ENCODE results near the gene RAD50. TPM values are rescaled to one million over a fixed set of nuclear protein-coding genes. Genes with fewer than 3 reads are reported as not detected.

The RAD50 gene
- polyA plus RNA-seq, 1 of the 3 experiments (the other 2 are of a cell fraction) = 20.0 TPM

DNA sequence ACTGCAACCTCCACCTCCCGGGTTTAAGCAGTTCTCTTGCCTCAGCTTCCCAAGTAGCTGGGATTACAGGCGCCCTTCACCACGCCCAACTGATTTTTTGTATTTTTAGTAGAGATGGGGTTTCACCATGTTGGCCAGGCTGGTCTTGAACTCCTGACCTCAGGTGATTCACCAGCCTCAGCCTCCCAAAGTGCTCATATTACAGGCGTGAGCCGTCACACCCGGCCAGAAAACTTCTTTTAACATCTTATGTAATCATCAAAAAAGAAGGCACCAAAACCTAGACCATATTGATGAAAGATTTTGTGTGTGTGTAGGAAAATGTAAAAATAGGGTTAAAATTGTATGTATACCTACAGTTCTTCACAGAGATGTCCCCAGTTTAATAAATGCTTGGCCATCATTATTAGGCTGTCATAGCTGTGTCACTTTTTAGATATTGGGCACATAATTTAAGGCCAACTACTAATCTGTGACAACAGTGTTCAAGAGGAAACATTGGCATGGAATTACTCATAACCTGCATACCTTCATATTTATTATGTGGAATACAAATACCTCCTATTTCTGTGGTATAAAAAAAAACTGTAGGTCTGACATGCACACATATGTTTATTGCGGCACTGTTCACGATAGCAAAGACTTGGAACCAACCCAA, 44.4 kb downstream of the RAD50 start:
- no peak overlapping the region for H3K4me3 ChIP-seq (ENCODE audit: low read depth in 2 of 2, low read length in 1 of 2)
- peaks cover 61 to 64% of the 10 kb centered on the region in 2 experiments for H3K36me3 ChIP-seq (replicated peaks in 1 of 2; ENCODE audit: control insufficient read depth in 1 of 2, insufficient read depth in 2 of 2, low read length in 1 of 2)
- no peaks in the 10 kb centered on the region for H3K27me3 ChIP-seq (ENCODE audit: insufficient read depth)
- no peaks in the 10 kb centered on the region for H3K9me3 ChIP-seq
- no peaks in the 10 kb centered on the region for H3K9me2 ChIP-seq
- no peak overlapping the region for H3K9ac ChIP-seq
- no peaks in the 10 kb centered on the region for H3F3A ChIP-seq (replicated peaks; ENCODE audit: insufficient read depth)
- ChIA-PET POLR2A (no interaction called here), CTCF (no interaction called here)
- no peaks in the 10 kb centered on the region for H4K20me1 ChIP-seq (ENCODE audit: insufficient read depth)
- no peak overlapping the region for H3K27ac ChIP-seq (ENCODE audit: low read depth in 2 of 2, low read length in 1 of 2)
- no peak for DNase-seq
- no peak for TF ChIP-seq TCF12 (IDR thresholded peaks at IDR 0.05)
- no peak for TF ChIP-seq MXI1 (IDR thresholded peaks at IDR 0.05; ENCODE audit: low read depth, low read length)
- no peak for TF ChIP-seq GABPA (IDR thresholded peaks at IDR 0.05; ENCODE audit: low read depth)
- no peak for TF ChIP-seq ELF1 (IDR thresholded peaks at IDR 0.05)
- no peak for TF ChIP-seq FOSL2 (IDR thresholded peaks at IDR 0.05; ENCODE audit: borderline replicate concordance, low read depth)
- no peak for TF ChIP-seq RAD21 (IDR thresholded peaks at IDR 0.05; ENCODE audit: low read length)
- TF ChIP-seq YY1 (IDR thresholded peaks at IDR 0.05; ENCODE audit: low read depth) = no peak
- TF ChIP-seq, protein P1, sequence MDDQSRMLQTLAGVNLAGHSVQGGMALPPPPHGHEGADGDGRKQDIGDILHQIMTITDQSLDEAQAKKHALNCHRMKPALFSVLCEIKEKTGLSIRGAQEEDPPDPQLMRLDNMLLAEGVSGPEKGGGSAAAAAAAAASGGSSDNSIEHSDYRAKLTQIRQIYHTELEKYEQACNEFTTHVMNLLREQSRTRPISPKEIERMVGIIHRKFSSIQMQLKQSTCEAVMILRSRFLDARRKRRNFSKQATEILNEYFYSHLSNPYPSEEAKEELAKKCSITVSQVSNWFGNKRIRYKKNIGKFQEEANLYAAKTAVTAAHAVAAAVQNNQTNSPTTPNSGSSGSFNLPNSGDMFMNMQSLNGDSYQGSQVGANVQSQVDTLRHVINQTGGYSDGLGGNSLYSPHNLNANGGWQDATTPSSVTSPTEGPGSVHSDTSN (IDR thresholded peaks at IDR 0.05) = no peak
- TF ChIP-seq FOXM1 (IDR thresholded peaks at IDR 0.05; ENCODE audit: low read depth) = no peak
- TF ChIP-seq RCOR1 (IDR thresholded peaks at IDR 0.05; ENCODE audit: low read length) = no peak
- no peak for TF ChIP-seq TAF1 (IDR thresholded peaks at IDR 0.05; ENCODE audit: borderline replicate concordance, low read depth, low read length)
- 0 out of 4 replicates have a peak, but pooled peaks cover 0 to 4% of the 10 kb centered on the region in 2 experiments for H3K4me1 ChIP-seq (ENCODE audit: control insufficient read depth in 1 of 2, insufficient read depth in 2 of 2, low read depth in 1 of 2, low read length in 1 of 2)
- H2AFZ ChIP-seq (ENCODE audit: low read depth) = no peak overlapping the region
- 89% methylated on average over 8 of the region's 8 CpGs for WGBS (ENCODE audit: low lambda C conversion rate)
- no peaks in the 10 kb centered on the region for H3K79me2 ChIP-seq (ENCODE audit: insufficient read depth)
- H3K4me2 ChIP-seq = 0 out of 2 replicates have a peak overlapping the region, but pooled peaks have one; percentile 16

DNA sequence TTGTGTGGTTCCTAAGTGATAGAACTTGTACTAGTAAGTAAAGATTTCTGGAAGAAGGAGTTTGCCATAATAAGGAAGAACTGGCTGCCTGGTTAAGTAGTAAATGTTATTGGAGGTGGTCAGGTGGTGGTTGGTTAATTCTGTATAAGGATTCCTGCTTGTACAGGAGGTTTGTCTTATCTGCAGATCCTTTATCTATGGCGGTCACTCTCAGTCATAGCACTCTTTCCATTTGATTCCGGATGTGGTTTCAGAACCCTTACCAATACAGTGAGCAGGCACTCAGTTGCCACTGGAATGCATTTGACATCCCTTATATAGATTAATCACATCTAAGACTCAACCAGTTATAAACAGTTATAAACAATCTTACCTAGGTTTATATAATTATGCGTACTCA, 50.3 kb downstream of the RAD50 start:
- Histone ChIP-seq H3F3A (replicated peaks; ENCODE audit: insufficient read depth) (no peaks in the 10 kb centered on the region), H3K9ac (no peak overlapping the region), H2AFZ (ENCODE audit: low read depth) (no peak overlapping the region), H3K36me3 (replicated peaks in 1 of 2; ENCODE audit: control insufficient read depth in 1 of 2, insufficient read depth in 2 of 2, low read length in 1 of 2) (peaks cover 61 to 74% of the 10 kb centered on the region in 2 experiments), H3K9me2 (no peaks in the 10 kb centered on the region), H3K4me3 (ENCODE audit: low read depth in 2 of 2, low read length in 1 of 2) (no peak overlapping the region), H3K9me3 (no peaks in the 10 kb centered on the region), H4K20me1 (ENCODE audit: insufficient read depth) (no peaks in the 10 kb centered on the region), H3K27ac (ENCODE audit: low read depth in 2 of 2, low read length in 1 of 2) (peak overlapping the region in 1 of 2 experiments; percentile 83; a peak in 2 of 4 replicates), H3K27me3 (ENCODE audit: insufficient read depth) (no peaks in the 10 kb centered on the region), H3K79me2 (ENCODE audit: insufficient read depth) (no peaks in the 10 kb centered on the region), H3K4me1 (ENCODE audit: control insufficient read depth in 1 of 2, insufficient read depth in 2 of 2, low read depth in 1 of 2, low read length in 1 of 2) (no peaks in the 10 kb centered on the region; a peak in 1 of 4 replicates), H3K4me2 (no peak overlapping the region)
- over 99% methylated on average over 3 of the region's 3 CpGs for WGBS (ENCODE audit: low lambda C conversion rate)
- POLR2A ChIA-PET = no interaction called here
- DNase-seq = no peak
- CTCF ChIA-PET = interaction anchor here (1.0 to 1.6 kb wide), 2 partner anchors 81 to 213 kb away, joined by 3 to 4 read pairs; no protein-coding TSS in a partner anchor
- TF ChIP-seq, protein P2, sequence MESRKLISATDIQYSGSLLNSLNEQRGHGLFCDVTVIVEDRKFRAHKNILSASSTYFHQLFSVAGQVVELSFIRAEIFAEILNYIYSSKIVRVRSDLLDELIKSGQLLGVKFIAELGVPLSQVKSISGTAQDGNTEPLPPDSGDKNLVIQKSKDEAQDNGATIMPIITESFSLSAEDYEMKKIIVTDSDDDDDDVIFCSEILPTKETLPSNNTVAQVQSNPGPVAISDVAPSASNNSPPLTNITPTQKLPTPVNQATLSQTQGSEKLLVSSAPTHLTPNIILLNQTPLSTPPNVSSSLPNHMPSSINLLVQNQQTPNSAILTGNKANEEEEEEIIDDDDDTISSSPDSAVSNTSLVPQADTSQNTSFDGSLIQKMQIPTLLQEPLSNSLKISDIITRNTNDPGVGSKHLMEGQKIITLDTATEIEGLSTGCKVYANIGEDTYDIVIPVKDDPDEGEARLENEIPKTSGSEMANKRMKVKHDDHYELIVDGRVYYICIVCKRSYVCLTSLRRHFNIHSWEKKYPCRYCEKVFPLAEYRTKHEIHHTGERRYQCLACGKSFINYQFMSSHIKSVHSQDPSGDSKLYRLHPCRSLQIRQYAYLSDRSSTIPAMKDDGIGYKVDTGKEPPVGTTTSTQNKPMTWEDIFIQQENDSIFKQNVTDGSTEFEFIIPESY (IDR thresholded peaks at IDR 0.05; ENCODE audit: borderline replicate concordance, low read depth) = no peak
- TF ChIP-seq EP300 (IDR thresholded peaks at IDR 0.05; ENCODE audit: borderline replicate concordance in 1 of 2, low read depth in 1 of 2, low read length in 1 of 2) (no peak), FOXJ3 (CRISPR knock-in tag; IDR thresholded peaks at IDR 0.05) (no peak), TEAD4 (IDR thresholded peaks at IDR 0.05; ENCODE audit: borderline replicate concordance, insufficient read depth) (no peak), MEF2A (IDR thresholded peaks at IDR 0.05; ENCODE audit: borderline replicate concordance, low read depth) (no peak), EZH2phosphoT487 (IDR thresholded peaks at IDR 0.05; ENCODE audit: borderline replicate concordance, low read depth) (no peak), FOXM1 (IDR thresholded peaks at IDR 0.05; ENCODE audit: low read depth) (no peak), MXI1 (IDR thresholded peaks at IDR 0.05; ENCODE audit: low read depth, low read length) (no peak), FOSL2 (IDR thresholded peaks at IDR 0.05; ENCODE audit: borderline replicate concordance, low read depth) (no peak), NFIC (IDR thresholded peaks at IDR 0.05; ENCODE audit: borderline replicate concordance) (no peak), GATA2 (CRISPR knock-in tag; IDR thresholded peaks at IDR 0.05) (no peak), YY1 (IDR thresholded peaks at IDR 0.05; ENCODE audit: low read depth) (no peak), RFX5 (IDR thresholded peaks at IDR 0.05; ENCODE audit: low read length) (no peak)
- TF ChIP-seq, protein P3, sequence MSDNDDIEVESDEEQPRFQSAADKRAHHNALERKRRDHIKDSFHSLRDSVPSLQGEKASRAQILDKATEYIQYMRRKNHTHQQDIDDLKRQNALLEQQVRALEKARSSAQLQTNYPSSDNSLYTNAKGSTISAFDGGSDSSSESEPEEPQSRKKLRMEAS (IDR thresholded peaks at IDR 0.05; ENCODE audit: low read depth) = no peak
- TF ChIP-seq, protein P4, sequence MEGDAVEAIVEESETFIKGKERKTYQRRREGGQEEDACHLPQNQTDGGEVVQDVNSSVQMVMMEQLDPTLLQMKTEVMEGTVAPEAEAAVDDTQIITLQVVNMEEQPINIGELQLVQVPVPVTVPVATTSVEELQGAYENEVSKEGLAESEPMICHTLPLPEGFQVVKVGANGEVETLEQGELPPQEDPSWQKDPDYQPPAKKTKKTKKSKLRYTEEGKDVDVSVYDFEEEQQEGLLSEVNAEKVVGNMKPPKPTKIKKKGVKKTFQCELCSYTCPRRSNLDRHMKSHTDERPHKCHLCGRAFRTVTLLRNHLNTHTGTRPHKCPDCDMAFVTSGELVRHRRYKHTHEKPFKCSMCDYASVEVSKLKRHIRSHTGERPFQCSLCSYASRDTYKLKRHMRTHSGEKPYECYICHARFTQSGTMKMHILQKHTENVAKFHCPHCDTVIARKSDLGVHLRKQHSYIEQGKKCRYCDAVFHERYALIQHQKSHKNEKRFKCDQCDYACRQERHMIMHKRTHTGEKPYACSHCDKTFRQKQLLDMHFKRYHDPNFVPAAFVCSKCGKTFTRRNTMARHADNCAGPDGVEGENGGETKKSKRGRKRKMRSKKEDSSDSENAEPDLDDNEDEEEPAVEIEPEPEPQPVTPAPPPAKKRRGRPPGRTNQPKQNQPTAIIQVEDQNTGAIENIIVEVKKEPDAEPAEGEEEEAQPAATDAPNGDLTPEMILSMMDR (IDR thresholded peaks at IDR 0.05) = no peak
- TF ChIP-seq, protein P5, sequence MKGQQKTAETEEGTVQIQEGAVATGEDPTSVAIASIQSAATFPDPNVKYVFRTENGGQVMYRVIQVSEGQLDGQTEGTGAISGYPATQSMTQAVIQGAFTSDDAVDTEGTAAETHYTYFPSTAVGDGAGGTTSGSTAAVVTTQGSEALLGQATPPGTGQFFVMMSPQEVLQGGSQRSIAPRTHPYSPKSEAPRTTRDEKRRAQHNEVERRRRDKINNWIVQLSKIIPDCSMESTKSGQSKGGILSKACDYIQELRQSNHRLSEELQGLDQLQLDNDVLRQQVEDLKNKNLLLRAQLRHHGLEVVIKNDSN (IDR thresholded peaks at IDR 0.05; ENCODE audit: borderline replicate concordance, low read depth) = no peak
